Endothelial cell (in vitro differentiated cells): ENCODE data around the gene CDKN1C. TPM values are rescaled to one million over a fixed set of nuclear protein-coding genes. Genes with fewer than 3 reads are reported as not detected.
A peak's percentile ranks its signal among the peaks of the same experiment; 100 is the strongest.

ENCODE experiments used
- DNase-seq: peaks from one replicate; pipeline ENCODE4 v3.0.0; 2021; ENCODE audit warnings: low spot score
- H3K27ac Mint-ChIP-seq: one replicate; pipeline ENCODE4 v1.8.0; 2021; ENCODE audit warnings: mixed read lengths, inconsistent platforms; ENCODE audit not compliant: unreplicated experiment
- H3K27me3 Mint-ChIP-seq: one replicate; pipeline ENCODE4 v1.8.0; 2021; ENCODE audit warnings: mild to moderate bottlenecking, moderate library complexity, mixed read lengths, inconsistent platforms; ENCODE audit not compliant: unreplicated experiment
- H3K36me3 Mint-ChIP-seq: one replicate; pipeline ENCODE4 v1.8.0; 2021; ENCODE audit warnings: mild to moderate bottlenecking, low read depth, mixed read lengths, inconsistent platforms; ENCODE audit not compliant: unreplicated experiment
- H3K4me1 Mint-ChIP-seq: one replicate; pipeline ENCODE4 v1.8.0; 2021; ENCODE audit warnings: mild to moderate bottlenecking, mixed read lengths, inconsistent platforms; ENCODE audit not compliant: unreplicated experiment
- H3K4me3 Mint-ChIP-seq: one replicate; pipeline ENCODE4 v1.8.0; 2021; ENCODE audit warnings: mild to moderate bottlenecking, mixed read lengths, inconsistent platforms; ENCODE audit not compliant: unreplicated experiment
- H3K9me3 Mint-ChIP-seq: one replicate; pipeline ENCODE4 v1.8.0; 2021; ENCODE audit warnings: mixed read lengths, inconsistent platforms; ENCODE audit not compliant: unreplicated experiment
- total RNA-seq: library from RNA; stranded (reverse); fragmentation: NEBNext Ultra II Directional; extraction: Animal tissue kit (Norgen Biotek cat#: 25700); gene quantifications from one replicate; pipeline ENCODE4 v1.2.1, GENCODE V29; 2021; ENCODE audit not compliant: unreplicated experiment
- TF ChIP-seq, protein P1 (sequence below): fragments of 200-600 bp; sonication (generic); IDR thresholded peaks from one replicate; pipeline ENCODE4 v1.5.0; 2021; ENCODE audit warnings: antibody characterized with exemption; ENCODE audit not compliant: unreplicated experiment

The CDKN1C gene
- total RNA-seq, 1 donor from 2014 or later, result 25.3 TPM

DNA sequence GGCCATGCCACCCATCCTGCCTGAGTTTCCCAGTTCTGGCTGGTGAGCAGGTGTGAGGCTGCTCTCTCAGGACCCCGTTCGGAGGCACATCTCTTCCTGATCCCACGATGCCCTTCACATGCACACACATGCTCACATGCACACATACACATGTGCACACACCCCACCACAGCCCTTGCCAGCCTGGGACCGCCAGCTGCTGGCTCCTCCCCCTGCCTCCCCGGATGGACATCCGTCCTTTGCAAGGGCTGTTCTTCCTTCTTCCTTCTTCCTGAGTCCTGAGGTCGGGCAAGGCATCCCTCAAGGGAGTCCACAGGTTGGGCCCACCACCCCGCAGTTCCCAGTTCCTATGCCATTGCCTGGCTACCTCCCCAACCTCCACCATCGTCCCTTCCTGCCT, 10.5 kb upstream of the CDKN1C start:
- Mint-ChIP-seq H3K4me3 (no peak overlapping the region), H3K4me1 (peaks cover 28% of the 10 kb centered on the region), H3K9me3 (no peaks in the 10 kb centered on the region), H3K36me3 (peaks cover 4% of the 10 kb centered on the region), H3K27me3 (peaks cover 7% of the 10 kb centered on the region), H3K27ac (no peak overlapping the region)
- DNase-seq, result no peak
- TF ChIP-seq, protein P1, sequence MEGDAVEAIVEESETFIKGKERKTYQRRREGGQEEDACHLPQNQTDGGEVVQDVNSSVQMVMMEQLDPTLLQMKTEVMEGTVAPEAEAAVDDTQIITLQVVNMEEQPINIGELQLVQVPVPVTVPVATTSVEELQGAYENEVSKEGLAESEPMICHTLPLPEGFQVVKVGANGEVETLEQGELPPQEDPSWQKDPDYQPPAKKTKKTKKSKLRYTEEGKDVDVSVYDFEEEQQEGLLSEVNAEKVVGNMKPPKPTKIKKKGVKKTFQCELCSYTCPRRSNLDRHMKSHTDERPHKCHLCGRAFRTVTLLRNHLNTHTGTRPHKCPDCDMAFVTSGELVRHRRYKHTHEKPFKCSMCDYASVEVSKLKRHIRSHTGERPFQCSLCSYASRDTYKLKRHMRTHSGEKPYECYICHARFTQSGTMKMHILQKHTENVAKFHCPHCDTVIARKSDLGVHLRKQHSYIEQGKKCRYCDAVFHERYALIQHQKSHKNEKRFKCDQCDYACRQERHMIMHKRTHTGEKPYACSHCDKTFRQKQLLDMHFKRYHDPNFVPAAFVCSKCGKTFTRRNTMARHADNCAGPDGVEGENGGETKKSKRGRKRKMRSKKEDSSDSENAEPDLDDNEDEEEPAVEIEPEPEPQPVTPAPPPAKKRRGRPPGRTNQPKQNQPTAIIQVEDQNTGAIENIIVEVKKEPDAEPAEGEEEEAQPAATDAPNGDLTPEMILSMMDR, result no peak

DNA sequence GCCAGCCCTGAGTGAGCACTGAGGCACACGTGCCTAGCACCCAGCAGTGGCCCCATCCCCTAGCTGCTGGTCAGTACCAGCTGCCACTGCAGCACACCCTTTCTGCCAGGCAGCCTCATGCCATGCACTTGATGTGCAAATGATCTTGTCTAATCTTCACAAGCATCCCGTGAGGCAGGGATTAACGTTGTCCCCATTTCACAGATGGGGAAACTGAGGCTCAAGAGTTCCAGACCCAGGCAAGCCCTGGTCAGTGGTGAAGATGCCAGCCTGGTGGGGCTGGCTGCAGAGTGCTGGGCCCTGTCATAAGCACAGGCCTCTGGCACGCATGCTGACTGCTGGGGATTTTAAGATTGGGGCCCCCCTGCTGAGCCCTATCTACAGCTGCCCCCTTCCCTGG, 8.4 kb upstream of the CDKN1C start:
- Mint-ChIP-seq H3K4me1 (peaks cover 16% of the 10 kb centered on the region), H3K27me3 (peaks cover 3% of the 10 kb centered on the region), H3K4me3 (peak overlapping the region; percentile 50), H3K27ac (no peak overlapping the region), H3K9me3 (no peaks in the 10 kb centered on the region), H3K36me3 (no peaks in the 10 kb centered on the region)
- TF ChIP-seq, protein P1, result no peak
- no peak for DNase-seq

DNA sequence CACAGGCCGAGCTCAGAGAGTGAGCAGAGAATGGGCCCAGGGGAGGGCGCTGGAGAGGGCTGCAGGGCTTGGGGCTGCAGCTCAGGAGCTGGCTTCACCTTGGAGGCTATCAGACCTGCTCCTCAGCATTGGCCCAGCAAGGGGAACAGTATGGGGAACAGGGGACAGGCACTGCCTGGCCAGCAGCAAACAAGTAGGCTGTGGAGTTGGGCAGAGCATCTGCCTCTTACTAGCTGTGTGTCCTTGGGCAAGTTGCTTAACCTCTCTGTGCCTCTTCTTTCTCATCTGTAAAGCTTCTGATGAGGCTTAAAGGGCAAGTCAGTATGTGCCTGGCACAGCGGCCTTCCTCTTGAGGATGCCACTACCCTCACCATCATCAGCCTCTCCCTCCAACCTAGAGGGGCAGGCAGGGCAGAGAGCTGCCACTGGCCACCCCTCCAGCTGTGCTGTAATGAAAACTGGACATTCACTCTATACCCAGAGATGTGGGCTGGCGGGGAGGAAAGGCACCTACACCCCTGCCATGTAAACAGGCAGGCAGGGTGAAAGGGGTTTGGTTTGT, 7.5 kb upstream of the CDKN1C start:
- Mint-ChIP-seq H3K27ac (no peak overlapping the region), H3K36me3 (no peaks in the 10 kb centered on the region), H3K4me1 (peaks cover 7% of the 10 kb centered on the region), H3K9me3 (no peaks in the 10 kb centered on the region), H3K4me3 (no peak overlapping the region), H3K27me3 (peaks cover 3% of the 10 kb centered on the region)
- no peak for DNase-seq
- TF ChIP-seq, protein P1, result no peak

DNA sequence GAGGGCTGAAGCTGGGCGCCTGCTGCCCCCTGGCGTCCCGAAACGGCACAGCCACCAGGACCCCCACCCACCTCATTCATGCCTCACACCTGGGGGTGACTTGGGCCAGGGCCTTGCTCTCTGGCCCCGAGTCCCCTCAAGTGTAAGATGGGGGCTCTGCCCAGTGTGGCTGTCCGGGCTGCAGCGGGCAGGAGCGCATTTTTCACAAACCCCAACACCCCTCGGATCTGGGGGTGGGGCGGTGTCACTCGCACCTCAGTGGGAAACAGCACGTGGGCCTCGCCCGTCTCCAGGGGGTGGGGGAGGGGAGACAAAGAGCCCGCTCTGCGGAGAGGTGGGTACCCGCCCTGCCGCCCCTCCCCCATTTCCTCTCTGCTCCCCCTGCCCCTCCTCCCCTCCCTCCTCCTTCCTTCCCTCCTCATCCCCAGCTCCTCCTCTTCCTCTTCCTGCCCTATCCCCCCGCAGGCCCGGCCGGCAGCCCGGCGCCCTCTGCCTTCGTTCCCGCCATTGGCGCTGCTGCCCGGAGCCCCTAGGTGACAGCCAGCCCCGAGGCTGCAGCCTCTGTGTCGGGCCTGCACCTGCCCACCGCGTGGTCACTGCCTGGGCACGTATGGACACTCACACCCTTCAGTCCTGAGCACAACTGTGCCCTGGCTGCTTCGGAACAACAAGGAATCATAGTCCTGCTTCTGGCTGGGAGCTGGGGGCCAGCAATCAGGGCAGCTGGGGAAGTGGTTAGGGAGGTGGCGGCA, 6.8 kb upstream of the CDKN1C start:
- peak; percentile 75 for DNase-seq
- Mint-ChIP-seq H3K27me3 (peaks cover 3% of the 10 kb centered on the region), H3K4me3 (no peak overlapping the region), H3K4me1 (peaks cover 4% of the 10 kb centered on the region), H3K36me3 (no peaks in the 10 kb centered on the region), H3K27ac (no peak overlapping the region), H3K9me3 (no peaks in the 10 kb centered on the region)
- TF ChIP-seq, protein P1, result peak; percentile 92
